Stimulated activated CD4-positive, alpha-beta T cell treated with anti-CD3 and anti-CD28 coated beads, Interleukin-4, amount 100 ng/mL, for 48 hours (primary cell): ENCODE measurements around the gene RAB31.
A peak's percentile ranks its signal among the peaks of the same experiment; 100 is the strongest.
"Not testable (repeated sequence)": the region's sequence is repeated elsewhere in the genome, so short reads cannot be mapped to it uniquely, and the experiment has no call there.

Source experiments
- DNase-seq, 2 donors: peaks; one replicate each; pipeline ENCODE4 v3.0.0-alpha.2; 2020; ENCODE audit warnings: low read depth in 2 of 2

RAB31 gene

DNA sequence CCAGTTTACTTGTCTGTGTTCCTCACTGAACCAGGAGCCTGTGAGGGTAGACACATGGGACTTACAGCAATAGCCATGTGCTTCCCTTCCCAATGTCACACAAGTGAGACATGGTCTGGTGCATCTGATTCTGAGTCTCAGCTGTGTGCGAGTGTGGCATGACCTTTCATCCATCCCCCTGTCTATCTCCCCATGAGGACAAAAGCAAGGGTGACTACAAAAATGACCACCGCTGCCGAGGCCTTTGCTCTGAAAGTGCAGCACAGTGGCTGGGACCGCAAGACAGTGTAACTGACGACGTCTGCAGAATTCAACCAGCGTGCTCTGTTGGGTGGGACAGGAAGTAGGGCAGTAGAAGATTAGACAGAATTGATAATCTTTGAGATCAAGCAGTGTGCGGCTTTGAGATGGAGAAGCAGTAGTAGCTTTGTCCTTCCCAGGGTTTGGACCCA is 50.5 kb downstream of the RAB31 start:
- no peak for DNase-seq

DNA sequence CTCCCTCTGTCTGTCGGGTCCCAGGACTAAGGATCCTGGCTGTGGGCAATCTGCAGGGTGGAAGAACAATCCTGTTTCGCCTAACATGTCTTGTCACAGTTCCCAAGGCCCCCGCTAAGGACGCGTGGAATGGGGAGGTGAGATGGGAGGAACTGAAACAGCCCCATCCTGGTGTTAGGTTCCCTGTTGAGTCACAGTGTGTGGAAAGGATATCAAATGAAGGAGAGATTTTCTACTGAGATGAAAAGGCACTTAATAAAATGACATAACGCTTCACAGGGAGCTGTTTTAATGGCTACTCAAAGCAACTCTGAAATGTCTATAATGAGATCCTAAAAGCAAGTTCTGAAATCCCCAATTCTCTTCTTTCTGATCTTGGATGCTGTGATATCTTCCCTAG is 52.5 kb downstream of the RAB31 start:
- DNase-seq: no peak

DNA sequence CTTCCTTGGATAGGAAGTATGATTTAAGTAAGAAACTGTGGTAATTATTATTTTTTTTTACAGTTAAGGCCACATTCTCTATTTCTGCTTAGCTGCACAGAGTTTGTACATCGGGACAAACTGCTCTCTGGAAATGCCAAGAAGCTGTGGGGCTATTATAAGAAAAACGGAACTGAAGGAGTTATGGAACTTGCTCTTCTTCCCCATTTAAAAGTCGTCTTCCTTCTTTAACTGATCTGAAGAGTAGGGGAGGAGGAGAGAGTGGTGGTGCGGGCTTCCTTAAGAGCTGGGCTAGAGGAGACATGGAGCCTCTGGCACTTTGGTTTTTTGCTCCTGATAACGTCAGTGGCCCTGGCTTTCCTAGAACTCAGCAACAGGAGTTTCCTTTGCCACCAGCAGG is 54.4 kb downstream of the RAB31 start:
- no peak for DNase-seq

DNA sequence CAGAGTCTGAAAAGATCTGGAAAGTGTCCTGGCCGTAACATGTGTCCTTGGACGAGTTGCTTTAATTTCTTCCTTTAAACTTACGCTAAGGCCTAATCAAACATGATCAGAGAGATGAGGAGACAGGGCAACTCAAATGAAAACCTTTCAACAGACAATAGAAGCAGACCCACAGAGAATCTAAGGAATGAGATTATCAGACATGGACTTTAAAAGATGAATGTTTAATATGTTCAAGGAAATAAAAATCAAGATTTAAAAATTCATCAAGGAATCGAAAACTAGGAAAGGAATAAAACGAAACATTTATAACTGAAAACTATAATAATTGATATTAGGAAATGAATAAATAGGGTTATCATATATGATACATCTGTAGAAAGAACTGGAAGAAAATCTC is 55.1 kb downstream of the RAB31 start:
- no peak for DNase-seq

DNA sequence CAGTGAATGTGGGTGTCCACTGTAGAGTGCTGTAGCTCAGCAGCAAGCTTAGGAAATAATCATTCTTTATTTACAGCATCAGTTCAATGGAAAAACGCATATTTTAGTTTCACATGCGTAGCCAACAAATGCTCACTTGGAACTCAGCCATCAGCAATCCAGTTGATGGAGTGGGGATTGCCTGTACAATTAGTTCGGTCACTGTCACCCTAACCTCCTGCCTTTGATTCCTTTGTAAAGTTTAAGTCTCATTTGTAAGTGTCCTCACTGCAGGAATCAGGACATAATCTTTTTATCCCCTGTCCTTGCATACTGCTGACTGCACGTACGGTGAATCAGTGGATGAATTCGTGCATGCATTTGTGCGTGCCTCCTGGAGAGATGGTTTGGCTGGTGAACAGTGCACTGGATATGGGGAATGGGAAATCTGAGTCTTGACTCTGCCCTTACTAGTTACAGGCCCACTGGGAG is 55.9 kb downstream of the RAB31 start:
- no peak for DNase-seq

DNA sequence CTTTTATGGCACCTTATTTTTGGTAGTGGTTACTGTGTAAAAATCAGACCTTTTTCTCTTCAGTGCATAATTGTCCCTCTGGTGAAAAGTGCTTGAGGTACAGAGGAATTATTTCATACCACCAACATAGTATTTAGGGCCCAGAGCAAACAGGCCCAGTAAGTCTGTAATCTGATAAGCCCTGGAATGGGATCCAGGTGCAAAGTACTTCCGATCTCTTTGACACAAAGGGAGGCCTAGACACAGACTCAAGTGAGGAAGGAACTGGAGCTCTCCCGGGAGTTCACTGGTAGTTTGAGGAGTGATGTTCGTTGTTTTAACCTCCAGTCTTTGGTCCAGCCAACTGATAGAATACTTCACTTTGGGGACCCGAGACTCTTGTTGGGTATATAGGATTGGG is 57.4 kb downstream of the RAB31 start:
- no peak for DNase-seq

DNA sequence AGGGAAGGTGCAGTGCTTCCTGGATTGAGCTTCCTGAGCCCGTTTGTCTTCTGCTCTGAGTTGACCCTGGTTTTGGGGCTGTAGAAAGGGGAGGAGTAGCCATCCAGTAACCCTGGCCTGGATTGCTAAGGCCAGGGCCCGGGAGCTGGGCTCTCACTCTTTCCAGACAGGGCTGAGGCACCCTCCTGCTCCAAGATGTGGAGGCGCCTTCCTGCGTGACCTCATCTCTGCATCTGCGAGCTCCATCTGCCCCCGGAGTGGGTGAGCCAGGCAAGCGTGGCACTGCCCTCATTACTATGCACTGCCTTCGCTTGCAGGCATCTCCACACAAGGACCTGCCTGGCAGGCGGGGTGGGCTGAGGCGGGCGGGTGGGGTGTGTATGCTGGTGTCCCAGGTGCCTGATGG is 58.0 kb downstream of the RAB31 start:
- DNase-seq: no peak

DNA sequence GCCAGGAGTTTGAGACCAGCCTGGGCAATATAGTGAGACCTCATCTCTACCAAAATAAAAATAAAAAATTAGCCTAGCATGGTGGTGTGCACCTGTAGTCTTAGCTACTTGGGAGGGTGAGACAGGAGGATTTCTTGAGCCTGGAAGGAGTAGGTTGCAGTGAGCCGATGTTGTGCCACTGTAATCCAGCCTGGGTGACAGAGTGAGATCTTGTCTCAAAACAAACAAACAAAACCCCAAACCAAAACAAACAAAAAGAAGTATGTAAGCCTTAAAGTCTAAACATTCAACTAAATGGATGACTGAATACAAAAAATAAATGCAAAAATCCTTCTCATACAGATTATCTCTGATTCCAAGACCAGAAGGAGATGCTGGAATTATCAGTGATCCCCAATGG is 58.6 kb downstream of the RAB31 start:
- DNase-seq: no peak

DNA sequence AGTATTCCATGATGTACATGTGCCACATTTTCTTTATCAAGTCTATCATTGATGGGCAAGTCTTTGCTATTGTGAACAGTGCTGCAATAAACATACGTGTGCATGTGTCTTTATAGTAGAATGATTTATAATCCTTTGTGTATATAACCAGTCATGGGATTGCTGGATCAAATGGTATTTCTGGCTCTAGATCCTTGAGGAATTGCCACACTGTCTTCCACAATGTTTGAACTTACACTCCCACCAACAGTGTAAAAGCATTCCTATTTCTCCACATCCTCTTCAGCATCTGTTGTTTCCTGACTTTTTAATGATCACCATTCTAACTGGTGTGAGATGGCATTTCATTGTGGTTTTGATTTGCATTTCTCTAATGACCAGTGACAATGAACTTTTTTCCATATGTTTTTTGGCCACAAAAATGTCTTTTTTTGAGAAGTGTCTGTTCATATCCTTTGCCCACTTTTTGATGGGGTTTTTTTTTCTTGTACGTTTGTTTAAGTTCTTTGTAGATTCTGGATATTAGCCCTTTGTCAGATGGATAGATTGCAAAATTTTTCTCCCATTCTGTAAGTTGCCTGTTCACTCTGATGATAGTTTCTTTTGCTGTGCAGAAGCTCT is 60.1 kb downstream of the RAB31 start:
- DNase-seq: not testable (repeated sequence)

DNA sequence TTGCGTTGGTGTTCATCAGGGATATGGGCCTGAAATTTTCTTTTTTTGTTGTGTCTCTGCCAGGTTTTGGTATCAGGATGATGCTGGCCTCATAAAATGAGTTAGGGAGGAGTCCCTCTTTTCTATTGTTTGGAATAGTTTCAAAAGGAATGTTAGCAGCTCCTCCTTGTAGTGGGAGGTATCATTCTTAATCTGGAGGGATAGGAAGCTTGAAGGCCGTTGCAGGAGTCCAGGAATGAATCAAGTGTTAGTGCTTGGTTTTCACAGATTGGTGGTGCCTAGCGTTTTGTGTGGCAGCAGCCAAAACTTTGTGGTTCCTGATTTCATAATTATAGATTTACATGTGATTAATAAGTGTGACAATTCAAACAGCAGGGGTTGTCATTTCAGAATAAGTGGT is 62.0 kb downstream of the RAB31 start:
- not testable (repeated sequence) for DNase-seq

DNA sequence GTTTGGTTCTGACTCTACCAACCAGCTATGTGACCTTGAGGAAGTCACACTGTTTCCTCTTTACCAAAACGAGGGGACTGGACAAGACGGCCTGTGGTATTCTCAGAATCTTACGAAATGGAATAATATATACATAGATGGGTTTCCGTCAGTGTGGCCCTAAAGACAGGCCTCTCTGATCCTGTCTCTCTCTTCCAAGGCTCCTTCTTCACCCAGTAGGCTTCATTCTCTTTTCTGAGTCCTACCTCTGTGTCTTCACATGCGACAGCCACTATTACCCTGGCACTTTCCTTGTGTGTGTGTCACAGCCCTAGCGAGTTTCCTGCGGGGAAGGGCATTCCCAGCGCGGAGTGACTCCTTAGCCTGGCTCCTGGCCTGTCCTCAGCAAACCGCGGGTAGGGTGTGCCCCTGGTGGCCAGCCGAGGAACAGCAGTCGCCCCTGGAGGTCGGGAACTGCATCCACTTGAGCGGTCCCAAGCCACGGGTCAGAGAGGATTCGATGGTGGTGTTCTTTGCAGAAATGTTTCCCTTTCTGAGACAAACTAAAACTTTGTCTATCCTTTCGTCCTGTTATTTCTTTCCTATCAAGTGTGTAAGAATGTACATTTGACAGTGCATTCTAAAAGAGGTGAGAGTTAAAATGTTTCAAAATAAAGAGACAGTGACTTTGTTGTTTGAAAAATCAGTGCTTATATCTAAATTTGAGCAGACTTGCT is 63.3 kb downstream of the RAB31 start:
- DNase-seq: peak; percentile 37 to 61

DNA sequence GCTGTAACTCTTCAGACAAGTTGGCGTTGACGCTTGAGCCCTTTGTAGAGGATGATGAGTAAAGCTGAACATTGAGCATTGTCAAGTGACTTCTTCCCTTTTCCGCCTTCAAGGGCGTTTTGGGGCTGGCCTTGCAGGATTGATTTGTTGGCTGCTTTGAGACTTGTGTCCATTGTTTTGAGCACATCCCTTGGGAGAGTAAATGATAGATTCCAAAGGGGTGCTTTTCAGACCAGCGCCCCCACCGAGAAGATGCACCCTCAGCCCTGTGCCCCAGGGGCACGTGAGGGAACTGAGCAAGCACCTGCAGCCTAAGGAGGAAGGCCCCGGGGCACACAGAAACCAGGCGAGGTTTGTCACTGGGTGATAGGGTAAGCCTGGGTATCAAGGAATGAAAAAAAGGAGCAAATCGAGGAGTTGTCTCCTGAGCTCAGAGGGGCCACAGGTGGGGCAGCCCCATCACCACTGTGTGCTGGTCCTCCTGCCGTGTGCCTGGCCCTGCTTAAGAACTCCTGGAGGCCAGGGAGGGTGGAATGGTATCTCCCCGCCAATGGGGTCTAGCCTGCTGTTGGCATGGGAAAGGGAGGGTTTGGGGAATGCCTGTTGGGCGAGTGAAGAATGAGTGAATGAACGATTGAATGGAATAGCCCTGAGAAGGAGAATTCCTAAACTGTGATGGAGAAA is 64.0 kb downstream of the RAB31 start:
- DNase-seq: no peak

DNA sequence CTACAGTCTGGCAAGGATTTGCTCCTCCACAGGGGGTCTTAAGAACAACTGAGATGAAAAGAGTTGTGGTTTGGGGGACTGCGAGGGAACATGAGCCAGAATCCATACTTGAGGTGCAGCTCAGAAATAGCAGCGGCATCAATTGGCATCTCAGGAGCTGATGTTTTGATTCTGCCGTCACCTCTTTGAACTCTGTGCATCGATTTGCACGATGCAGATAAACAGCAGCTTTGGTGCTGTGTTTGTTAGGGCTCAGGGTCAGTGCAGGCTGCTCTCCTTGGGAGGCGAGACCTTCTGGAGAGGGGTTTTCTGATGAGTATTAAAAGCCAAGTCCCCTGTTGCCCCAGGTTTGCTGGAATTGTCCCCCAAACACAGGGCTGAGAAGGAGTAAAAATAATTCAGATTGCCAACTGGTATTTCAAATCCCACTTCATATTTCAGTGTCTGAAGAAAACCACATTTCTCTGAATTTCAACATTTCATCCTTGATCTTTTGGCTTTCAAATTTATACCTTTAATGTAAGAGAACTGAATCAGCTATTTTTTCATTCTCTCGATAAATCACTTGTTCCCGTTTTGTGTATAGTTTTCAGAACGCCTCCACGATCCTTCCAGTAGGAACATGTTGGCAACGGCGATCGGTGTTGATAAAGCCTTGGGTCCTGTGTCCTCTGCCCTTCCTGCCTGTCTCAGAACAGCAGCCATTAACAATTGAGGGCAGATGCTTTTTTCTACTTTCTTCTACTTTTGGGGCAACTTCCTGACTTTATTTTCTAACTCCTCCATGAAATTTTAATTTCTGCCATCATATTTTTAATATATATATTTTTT is 65.0 kb downstream of the RAB31 start:
- DNase-seq: no peak

DNA sequence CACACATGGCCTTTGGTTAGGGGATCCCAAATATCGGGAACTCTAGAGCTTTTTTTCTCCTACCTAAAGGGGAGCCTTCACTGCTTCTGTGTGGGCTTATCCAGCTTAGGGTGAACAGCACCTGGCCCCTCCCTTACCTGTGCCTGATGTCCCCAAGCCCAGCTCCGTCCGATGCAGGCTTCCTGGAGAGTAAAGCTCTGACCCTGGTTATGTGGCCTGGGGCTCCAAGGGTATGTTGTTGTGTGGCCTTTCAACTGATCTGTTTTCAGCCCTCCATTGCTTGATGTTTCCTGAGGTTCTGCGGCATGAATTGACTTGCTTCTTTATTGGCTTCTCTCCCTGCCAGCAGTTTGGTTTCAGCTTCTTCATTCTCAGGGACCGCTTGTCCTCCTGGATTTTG is 66.0 kb downstream of the RAB31 start:
- no peak for DNase-seq

DNA sequence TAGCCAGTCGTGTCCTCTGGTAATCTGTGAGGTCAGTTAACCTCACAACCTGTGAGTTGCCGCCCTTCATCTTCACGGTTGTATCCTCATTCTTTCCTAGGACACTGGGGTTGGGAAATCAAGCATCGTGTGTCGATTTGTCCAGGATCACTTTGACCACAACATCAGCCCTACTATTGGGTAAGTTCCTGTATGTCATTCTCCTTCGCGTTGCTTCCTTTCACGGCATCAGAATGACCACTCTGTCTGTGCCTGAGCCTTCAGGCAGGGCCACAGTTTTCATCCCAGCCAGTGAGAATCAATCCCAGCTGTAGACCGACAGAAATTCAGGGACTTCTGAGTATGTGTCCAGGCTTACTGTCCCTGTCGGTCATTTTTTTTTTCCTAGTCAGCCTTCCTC is 67.1 kb downstream of the RAB31 start:
- no peak for DNase-seq

DNA sequence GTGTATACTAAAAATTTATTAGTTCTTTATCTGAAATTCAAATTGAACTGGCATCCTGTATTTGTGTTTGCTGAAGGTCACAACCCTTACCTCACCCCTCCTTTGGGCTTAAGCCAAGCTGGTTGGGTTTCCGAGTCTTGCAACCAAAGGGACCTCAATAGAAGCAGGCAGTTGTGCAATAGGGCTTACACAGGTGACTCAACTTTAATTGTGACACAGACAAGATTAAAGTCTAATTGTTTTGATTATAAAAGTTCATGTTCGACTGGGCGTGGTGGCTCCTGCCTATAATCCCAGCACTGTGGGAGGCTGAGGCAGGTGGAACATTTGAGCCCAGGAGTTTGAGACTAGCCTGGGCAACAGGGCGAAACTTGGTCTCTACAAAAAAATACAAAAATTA is 71.5 kb downstream of the RAB31 start:
- no peak for DNase-seq

DNA sequence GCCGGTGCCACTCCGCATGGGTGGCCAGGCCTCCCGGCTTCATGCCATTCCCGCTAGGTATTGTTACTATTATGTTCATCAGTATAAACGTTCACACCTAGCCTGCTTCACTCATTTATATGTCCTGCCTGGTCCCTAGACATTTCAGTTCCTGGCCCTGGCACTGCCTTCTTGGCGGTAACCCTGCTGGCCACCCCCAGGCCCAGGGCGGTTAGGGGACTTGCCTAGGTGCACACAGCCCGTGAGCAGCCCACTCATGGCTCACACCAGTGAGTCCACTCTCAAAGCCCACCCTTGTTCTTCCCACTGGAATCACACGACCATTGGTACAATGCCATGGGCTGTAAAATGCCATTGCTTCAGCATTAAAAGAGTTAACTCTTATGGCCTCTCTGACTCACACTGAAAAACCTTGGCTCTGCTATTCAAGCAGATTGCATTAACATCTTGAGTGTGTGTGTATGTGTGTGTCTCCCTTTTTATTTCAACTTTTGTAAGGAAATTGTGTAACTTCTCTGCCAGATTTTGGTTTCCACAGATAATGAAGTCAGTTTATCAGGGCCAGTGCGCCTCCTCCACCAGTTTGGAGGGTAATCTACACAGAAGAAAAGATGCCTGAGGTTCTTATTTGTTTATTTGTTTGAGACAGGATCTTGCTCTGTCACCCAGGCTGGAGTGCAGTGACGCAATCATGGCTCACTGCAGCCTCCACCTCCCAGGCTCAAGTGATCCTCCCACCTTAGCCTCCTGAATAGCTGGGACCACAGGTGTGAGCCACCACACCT is 74.2 kb downstream of the RAB31 start:
- no peak for DNase-seq

DNA sequence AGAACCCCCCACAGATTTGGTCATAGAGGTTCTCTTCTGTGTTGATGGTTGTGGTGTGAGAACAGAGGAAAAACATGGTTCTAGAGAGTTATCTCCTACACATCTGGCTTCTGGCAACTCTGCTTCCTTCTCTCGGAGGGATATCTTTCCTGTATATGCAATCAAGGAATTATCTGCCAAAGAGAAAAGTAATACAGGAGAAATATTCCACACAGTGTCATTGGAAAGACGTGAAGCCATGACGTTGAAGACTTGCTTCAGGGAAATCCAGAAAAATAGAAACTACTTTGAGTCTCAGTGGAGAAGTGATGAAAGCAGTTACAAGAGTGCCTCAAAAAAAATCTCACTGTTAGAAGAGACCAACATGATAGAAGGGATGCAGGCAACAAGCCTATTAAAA is 78.5 kb downstream of the RAB31 start:
- no peak for DNase-seq

DNA sequence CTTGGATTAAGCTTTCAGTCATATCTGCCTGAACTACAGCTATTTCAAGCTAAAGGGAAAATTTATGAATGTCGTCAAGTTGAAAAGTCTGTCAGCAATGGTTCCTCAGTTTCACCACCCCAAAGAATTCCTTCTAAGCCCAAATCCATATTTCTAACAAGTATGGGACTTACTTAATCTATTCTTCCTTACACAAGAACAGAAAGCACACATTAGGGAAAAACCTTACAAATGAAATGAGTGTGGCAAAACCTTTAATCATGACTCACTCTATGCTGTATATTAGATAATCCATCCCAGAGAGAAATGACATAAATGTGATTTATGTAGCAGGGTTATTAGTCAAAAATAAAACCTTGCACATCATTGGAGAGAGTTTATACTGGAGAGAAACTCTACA is 78.9 kb downstream of the RAB31 start:
- no peak for DNase-seq

DNA sequence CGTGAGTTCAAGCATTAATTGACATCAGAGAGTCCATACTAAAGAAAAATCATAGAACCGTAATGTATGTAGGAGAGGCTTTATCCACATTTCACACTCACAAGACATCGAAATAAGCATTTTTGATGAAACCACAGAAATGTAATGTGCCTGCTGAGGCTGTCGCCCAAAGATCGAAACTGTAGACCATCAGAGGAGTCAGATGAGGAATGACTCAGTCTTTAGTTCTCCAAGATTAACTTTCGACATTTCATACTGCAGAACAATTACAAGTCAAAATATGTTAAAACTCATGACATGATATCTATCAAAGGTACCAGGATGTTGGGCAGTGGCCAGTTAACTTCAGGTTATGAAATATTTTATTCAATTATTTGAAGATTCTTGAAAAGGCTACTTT is 79.6 kb downstream of the RAB31 start:
- no peak for DNase-seq

DNA sequence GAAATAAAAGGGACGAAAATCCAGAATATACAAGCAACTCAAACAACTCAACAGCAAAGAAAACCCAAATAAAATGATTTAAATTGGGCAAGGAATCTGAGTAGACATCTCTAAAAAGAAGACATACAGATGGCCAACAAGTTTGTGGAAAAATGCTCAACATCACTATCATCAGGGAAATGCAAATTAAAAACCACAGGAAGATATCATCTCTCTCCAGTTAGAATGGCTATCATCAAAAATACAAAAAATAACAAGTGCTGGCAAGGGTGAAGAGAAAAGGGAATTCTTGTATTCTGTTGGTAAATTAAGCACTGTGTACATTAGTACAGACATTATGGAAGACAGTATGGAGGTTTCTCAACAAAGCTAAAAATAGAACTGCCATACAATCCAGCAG is 80.0 kb downstream of the RAB31 start:
- no peak for DNase-seq
